ENCODE measurements around the gene SALL3.

The SALL3 gene

DNA sequence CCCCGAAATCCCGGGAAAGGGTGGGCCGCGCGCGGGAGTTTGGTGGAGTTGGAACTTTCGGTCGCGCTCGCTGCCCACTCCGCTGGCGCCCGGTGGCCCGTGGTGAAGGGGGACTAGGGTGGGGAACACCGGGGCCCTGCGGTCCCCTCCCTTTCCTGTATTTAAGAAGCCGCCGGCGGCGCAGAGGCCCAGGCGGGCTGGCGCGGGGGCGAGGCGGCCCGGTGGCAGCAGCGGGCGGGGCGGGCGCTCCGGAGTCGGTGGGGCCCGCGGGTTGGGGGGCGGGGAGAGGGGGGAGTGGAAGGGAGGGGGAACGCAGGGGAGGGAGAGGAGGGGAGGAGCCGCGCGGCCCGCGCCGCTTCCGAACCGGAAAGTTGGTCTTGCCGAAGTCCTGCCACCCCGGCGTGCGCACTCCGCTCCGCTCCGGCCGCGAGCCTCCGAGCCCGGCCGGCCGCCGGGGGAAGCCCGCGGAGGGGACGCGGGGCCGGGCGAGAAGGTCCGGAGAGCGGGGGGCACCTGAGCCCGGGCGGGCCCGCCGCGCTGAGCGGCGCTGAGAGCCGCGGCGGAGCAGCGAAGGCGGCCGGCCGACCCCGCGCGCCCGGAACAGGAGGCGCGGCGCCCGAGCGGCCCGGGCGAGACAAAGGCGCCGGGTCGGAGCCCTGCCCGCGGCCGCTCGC lies 425 bp upstream of the SALL3 start:
- Histone ChIP-seq H3K9me3 (no peaks in the 10 kb centered on the region), H3K27ac (no peak overlapping the region), H3K27me3 (peaks cover 0 to 93% of the 10 kb centered on the region in 2 donors), H3K4me3 (peak overlapping the region in 1 of 2 donors; percentile 26), H3K4me1 (peaks cover 0 to 32% (median 25%) of the 10 kb centered on the region in 4 donors), H3K36me3 (no peaks in the 10 kb centered on the region)
- TF ChIP-seq, protein P1, sequence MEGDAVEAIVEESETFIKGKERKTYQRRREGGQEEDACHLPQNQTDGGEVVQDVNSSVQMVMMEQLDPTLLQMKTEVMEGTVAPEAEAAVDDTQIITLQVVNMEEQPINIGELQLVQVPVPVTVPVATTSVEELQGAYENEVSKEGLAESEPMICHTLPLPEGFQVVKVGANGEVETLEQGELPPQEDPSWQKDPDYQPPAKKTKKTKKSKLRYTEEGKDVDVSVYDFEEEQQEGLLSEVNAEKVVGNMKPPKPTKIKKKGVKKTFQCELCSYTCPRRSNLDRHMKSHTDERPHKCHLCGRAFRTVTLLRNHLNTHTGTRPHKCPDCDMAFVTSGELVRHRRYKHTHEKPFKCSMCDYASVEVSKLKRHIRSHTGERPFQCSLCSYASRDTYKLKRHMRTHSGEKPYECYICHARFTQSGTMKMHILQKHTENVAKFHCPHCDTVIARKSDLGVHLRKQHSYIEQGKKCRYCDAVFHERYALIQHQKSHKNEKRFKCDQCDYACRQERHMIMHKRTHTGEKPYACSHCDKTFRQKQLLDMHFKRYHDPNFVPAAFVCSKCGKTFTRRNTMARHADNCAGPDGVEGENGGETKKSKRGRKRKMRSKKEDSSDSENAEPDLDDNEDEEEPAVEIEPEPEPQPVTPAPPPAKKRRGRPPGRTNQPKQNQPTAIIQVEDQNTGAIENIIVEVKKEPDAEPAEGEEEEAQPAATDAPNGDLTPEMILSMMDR (IDR thresholded peaks at IDR 0.05): no peak
- intact Hi-C loops (cut with DNase I; ENCODE audit: low total_unique reads): no loop called here
- no peak for DNase-seq

DNA sequence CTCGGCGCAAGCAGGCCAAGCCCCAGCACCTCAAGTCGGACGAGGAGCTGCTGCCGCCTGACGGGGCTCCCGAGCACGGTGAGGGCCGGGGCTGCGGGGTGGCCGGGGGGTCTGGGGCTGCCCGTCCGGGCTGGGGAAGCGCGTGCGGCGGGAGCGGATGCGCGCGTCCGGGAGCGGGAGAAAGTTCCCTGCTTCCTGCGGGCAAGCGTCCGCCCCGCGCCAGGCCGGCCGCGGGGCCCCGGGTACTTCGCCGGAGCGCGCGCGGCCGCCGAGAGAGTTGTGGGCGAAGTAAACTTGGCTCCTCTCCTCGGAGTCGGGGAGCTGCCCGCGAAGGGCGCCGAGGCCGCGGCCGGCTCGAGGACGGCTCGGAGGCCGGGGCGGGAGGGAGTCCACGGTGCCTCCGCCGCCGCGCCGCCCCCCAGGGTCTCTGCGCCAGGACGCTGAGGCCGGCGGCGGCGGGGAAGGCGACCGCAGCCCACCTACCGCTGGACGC lies 707 bp downstream of the SALL3 start:
- intact Hi-C loops (cut with DNase I; ENCODE audit: low total_unique reads): no loop called here
- no peaks in the 10 kb centered on the region for H3K9me3 ChIP-seq
- H3K4me3 ChIP-seq: peak overlapping the region in 1 of 2 donors; percentile 30
- peaks cover 0 to 93% of the 10 kb centered on the region in 2 donors for H3K27me3 ChIP-seq
- DNase-seq: no peak
- no peak overlapping the region for H3K27ac ChIP-seq
- TF ChIP-seq, protein P1 (IDR thresholded peaks at IDR 0.05): no peak
- H3K36me3 ChIP-seq: no peaks in the 10 kb centered on the region
- H3K4me1 ChIP-seq: peaks cover 0 to 28% (median 22%) of the 10 kb centered on the region in 4 donors

DNA sequence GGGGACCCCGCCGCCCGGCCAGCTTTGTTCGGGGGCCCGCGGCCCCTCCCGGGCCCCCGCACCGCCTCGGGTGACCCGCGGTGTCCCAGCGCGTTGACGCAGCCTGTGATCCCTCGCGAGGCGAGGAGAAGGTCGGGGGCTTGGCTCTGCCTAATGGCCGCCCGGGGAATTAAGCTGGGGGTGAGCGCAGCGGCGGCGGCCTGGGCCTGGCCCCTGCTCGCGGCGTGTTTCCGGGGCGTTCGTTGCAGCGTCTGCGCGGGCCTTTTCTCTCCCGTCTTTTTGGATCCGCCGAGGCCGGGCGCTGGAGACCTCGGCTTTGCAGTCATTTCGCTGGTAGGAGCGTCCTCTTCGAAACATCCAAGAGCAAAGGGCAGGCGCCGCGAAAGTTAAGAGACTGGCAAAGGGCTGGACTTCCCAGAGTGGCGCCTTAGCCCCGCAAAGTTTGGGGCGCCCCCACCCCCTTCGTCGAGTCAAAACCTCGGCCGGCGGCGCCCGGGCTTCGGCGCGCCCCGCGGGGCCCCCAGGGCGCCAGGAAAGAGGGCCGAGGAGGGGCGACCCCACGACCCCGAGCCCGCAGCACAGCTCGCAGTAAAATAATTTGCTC lies 1.3 kb downstream of the SALL3 start:
- no peak overlapping the region for H3K27ac ChIP-seq
- no peaks in the 10 kb centered on the region for H3K36me3 ChIP-seq
- intact Hi-C loops (cut with DNase I; ENCODE audit: low total_unique reads): no loop called here
- H3K4me1 ChIP-seq: peaks cover 0 to 28% (median 22%) of the 10 kb centered on the region in 4 donors
- DNase-seq: no peak
- peaks cover 0 to 93% of the 10 kb centered on the region in 2 donors for H3K27me3 ChIP-seq
- no peaks in the 10 kb centered on the region for H3K9me3 ChIP-seq
- peak overlapping the region in 1 of 2 donors; percentile 30 for H3K4me3 ChIP-seq
- TF ChIP-seq, protein P1 (IDR thresholded peaks at IDR 0.05): no peak

DNA sequence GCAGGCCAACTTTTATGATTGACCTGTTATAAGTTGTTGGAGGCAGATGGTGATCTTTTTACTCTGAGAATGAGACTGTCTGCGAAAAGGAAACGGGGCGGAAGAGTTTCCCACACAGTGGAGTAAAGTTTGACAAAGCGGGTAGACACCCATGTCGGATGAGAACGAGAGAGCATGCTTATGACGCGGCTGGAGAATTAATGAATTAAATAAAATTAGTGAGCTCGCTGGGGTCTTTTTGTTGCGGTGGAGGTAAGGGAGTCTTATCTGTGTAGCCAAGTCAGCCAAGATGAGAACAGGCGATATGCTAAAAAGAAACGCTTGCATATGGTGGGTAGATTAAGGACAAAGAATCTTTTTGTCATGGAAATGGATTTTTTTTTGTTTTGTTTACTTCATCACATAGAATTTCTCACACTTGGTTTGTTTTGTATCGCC lies 1.8 kb downstream of the SALL3 start:
- H3K4me3 ChIP-seq: no peak overlapping the region
- TF ChIP-seq, protein P1 (IDR thresholded peaks at IDR 0.05): no peak
- peaks cover 0 to 28% (median 22%) of the 10 kb centered on the region in 4 donors for H3K4me1 ChIP-seq
- intact Hi-C loops (cut with DNase I; ENCODE audit: low total_unique reads): no loop called here
- H3K27me3 ChIP-seq: peaks cover 0 to 92% of the 10 kb centered on the region in 2 donors
- DNase-seq: no peak
- H3K27ac ChIP-seq: no peak overlapping the region
- no peaks in the 10 kb centered on the region for H3K9me3 ChIP-seq
- no peaks in the 10 kb centered on the region for H3K36me3 ChIP-seq

DNA sequence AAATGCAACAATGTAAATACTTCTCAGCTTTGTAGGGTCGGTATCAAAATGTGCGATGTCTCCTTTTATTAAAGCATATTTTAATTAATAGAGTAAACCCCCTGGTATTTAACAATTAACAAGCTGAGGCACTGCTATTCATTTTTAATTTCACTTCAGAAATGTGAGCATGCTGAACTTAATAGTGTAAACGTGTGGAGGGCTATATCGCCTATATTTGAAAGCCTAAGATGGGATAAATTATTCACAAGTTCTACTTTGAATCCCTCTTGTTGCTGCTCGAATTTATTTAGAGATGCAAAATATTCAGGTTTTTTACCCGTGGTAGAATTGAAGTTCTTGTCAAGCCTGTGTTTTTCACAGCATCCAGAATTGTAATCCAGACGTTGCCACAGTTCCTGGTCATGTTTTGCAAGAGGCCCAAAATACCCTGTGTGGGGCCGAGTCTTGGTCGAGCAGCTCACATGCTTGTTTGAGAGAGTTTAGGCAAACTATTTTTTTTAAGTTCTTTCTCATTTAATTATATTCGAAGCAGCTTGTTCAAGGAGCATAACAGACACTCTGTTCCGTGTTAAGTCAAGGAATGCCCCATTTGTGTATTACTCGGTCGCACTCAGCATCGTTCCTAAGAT lies 2.5 kb downstream of the SALL3 start:
- H3K27me3 ChIP-seq: peaks cover 0 to 85% of the 10 kb centered on the region in 2 donors
- no peak for DNase-seq
- H3K4me1 ChIP-seq: peaks cover 0 to 28% (median 22%) of the 10 kb centered on the region in 4 donors
- TF ChIP-seq, protein P1 (IDR thresholded peaks at IDR 0.05): no peak
- no peaks in the 10 kb centered on the region for H3K36me3 ChIP-seq
- no peak overlapping the region for H3K27ac ChIP-seq
- no peaks in the 10 kb centered on the region for H3K9me3 ChIP-seq
- intact Hi-C loops (cut with DNase I; ENCODE audit: low total_unique reads): no loop called here
- no peak overlapping the region for H3K4me3 ChIP-seq
